GM21423 (cell line): ENCODE results near the gene EVL.

Experiments
- ATAC-seq: cut with Tn5 transposase; IDR thresholded peaks from one replicate; pipeline ENCODE4 v1.9.1; 2021; ENCODE audit warnings: mild to moderate bottlenecking, moderate library complexity; ENCODE audit not compliant: unreplicated experiment

Gene EVL

GRCh38 chr14:100142073-100143040 is 77.1 kb downstream of the EVL start:
- ATAC-seq: no peak

- ATAC-seq: no peak
These were observed 78.3 kb downstream of the EVL start for GRCh38 chr14:100143523-100143922.

- ATAC-seq: no peak
These were observed 78.7 kb downstream of the EVL start for GRCh38 chr14:100143934-100144333.

GRCh38 chr14:100144645-100144995 is 79.4 kb downstream of the EVL start:
- no peak for ATAC-seq

- no peak for ATAC-seq
These were observed 79.9 kb downstream of the EVL start for GRCh38 chr14:100144996-100145646.

- ATAC-seq: no peak
These were observed 80.7 kb downstream of the EVL start for GRCh38 chr14:100145682-100146464.

GRCh38 chr14:100146531-100147091 is 81.4 kb downstream of the EVL start:
- no peak for ATAC-seq

GRCh38 chr14:100147181-100147631 is 82.0 kb downstream of the EVL start:
- ATAC-seq: peak; percentile 36

GRCh38 chr14:100147691-100148464 is 82.7 kb downstream of the EVL start:
- ATAC-seq: no peak

GRCh38 chr14:100148837-100149731 is 83.9 kb downstream of the EVL start:
- ATAC-seq: no peak

GRCh38 chr14:100149851-100150611 is 84.8 kb downstream of the EVL start:
- no peak for ATAC-seq

GRCh38 chr14:100150932-100151587 is 85.8 kb downstream of the EVL start:
- ATAC-seq: no peak

GRCh38 chr14:100152091-100152490 is 86.9 kb downstream of the EVL start:
- ATAC-seq: no peak

GRCh38 chr14:100153560-100153959 is 88.3 kb downstream of the EVL start:
- no peak for ATAC-seq

GRCh38 chr14:100155049-100155621 is 89.9 kb downstream of the EVL start:
- ATAC-seq: no peak

- ATAC-seq: no peak
These were observed 90.8 kb downstream of the EVL start for GRCh38 chr14:100155756-100156616.

GRCh38 chr14:100156776-100157175 is 91.6 kb downstream of the EVL start:
- ATAC-seq: no peak
